Stimulated activated CD8-positive, alpha-beta memory T cell treated with anti-CD3 and anti-CD28 coated beads, Interleukin-4, amount 100 ng/mL, for 48 hours (primary cell): Measurements from ENCODE around the gene PXN.
"Not testable (repeated sequence)": the region's sequence is repeated elsewhere in the genome, so short reads cannot be mapped to it uniquely, and the experiment has no call there.

Experiments
- DNase-seq: peaks from one replicate; pipeline ENCODE4 v3.0.0-alpha.2; 2020

The PXN gene

DNA sequence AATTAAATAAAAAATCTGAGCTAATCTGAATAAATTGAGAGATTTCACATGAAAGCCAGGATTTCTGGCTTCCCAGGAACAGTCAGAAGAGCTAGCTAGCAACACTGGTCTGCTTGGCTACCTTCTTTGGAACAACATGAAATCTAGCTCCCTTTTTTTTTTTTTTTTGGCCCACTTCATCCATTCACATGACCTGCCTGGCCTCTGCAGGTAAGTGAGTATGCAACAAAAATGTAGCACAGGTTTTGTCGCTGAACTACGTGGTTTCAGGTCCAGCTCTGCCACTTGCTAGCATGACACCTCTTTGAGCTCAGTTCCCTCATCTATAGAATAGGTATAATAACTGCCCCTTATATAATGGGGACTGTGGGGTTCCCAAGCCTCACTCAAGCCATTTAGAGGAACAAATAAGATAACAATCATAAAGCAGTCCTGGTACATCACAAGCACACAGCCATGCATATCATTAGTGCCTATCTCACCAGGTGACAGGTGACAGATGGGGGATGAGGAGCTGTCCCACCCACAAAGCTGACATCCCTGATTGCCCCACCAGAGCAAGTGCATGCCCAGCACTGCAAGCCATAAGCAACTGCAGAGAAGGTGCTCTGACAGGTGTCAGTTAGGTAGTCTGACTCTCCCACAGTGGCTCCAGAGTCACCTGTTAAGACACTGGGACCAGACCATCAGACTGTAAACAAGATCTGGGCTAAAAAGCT, 25.6 kb downstream of the PXN start:
- DNase-seq: no peak

DNA sequence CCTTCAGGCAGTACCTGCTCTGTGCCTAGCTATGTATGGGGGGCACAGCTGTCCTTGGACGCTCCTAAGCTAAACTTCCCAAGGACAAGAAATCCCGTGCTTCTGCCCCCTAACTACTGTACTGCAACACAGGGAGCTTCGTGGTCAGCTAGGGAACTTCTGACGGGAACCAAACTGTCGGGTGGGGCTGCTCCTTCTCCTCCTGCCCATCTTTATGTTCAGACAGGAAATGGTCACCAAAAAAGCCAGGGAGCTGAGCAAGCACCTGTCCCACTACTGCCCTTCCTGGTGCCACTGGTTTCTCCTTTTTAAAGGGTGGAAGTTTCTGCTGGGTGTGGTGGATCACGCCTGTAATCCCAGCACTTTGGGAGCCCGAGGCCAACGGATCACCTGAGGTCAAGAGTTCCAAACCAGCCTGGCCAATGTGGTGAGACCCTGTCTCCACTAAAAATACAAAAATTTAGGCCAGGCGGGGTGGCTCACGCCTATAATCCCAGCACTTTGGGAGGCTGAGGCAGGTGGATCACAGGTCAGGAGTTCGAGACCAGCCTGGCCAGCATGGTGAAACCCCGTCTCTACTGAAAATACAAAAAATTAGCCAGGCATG, 26.6 kb downstream of the PXN start:
- no peak for DNase-seq

DNA sequence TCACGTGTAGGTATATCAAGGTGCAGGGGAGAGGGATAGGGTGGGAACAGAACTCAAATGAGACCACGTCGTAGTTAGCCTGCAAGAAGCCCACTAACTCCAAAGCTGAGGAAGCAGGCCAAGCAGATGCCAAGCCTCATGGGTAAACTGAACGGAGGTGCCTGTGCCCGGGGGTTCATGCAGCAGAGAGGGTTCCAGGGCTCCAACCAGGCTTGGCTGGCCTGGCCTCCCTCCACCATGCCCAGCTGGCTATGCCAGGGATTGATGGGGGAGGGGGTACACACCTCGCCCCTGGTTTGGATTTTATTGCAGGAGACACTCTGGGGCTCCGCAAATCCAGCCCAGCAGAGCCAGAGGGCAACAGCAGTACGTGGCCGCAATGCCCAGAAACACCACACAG, 27.3 kb downstream of the PXN start:
- DNase-seq: no peak

DNA sequence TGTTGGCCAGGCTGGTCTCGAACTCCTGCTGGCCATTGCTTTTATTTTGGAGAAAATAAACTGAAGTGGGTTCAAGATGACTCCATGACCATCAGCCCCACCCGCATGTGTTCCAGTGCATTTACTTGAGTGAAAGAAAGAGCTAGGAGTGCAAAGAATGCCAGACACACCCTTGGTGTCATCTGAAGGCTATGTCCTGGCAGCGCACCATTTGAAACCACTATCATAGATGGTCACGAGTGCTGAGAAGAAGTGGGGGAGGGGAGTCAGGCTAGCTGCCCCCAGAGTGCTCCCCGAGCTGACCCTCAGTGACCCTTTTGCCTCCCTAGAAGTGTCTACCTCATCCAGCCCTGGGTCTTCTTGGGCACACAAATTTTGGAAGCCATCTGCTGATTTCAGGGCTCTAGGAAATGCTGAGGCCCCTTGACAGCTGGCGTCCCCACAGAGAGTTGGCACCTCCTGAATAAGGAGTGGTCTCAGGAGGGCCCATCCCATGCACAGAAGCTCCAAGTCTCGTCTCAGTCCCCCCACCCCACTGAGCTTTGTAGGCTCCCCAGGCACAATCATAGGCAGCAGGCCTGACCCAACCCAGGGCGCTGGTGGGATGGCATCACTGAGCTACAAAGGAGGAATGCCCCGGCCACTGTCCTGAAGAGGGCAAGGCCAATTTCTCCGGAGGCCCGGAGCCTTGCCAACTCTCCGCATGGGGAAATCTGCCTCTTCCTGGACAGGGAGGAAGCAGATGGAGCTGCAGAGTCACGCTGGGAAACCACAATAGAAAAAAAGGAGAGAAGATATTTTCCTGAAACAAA, 28.0 kb downstream of the PXN start:
- DNase-seq: no peak

DNA sequence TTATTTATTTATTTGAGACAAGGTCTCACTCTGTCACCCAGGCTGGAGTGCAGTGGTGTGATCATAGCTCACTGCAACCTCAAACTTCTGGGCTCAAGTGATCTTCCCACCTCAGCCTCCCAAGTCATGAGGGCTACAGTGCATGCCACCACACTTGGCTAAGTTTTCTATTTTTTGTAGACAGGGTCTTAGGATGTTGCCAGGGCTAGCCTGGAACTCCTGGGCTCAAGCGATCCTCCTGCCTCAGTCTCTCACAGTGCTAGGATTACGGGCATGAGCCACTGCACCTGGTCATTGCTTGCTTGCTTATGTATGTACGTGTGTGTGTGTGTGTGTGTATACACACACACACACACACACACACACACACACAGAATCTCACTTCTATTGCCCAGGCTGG, 28.7 kb downstream of the PXN start:
- not testable (repeated sequence) for DNase-seq

DNA sequence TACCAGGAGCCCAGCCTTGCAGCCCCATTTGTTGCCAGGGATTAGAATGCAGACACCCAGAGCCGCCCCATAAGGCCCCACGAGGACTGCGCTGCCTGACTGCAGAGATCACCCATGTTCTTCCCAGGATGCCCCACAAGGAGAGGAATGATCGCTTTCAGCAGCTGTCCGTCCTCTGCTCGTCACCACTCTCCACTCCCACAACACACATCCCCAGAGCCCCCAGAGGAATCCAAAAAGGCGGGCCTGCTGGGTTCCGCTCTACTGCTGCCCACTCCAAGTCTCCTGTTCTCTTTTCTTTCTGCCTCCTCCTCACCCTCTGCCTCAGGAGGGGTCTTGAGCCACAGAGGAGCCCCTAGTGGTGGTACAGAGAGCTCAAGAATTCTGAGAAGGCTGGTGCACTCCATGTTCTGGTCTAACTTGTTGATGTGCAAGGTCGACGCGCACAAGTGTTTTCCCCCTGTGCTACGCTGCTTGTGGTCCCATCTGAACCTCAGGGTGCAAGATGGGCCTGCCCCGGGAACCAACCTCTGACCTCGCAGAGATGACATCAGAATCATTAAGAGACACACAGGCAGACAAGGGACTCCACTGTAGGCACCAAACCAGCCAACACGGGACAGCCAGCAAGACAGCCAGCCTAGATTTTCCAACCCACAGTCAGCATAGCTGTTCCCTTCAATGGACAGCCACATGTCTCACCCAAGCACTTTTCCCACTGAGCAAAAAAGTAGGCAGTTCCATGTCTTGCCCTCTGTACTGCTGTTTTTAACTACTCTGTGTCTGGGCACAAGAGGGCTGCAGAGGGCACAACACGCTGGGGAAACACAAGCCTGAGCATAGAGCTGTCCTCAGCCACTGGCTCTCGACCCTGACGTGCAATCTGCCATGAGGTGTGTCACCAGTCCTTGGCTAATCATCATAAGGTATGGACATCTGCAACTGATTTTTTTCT, 29.9 kb downstream of the PXN start:
- DNase-seq: no peak

DNA sequence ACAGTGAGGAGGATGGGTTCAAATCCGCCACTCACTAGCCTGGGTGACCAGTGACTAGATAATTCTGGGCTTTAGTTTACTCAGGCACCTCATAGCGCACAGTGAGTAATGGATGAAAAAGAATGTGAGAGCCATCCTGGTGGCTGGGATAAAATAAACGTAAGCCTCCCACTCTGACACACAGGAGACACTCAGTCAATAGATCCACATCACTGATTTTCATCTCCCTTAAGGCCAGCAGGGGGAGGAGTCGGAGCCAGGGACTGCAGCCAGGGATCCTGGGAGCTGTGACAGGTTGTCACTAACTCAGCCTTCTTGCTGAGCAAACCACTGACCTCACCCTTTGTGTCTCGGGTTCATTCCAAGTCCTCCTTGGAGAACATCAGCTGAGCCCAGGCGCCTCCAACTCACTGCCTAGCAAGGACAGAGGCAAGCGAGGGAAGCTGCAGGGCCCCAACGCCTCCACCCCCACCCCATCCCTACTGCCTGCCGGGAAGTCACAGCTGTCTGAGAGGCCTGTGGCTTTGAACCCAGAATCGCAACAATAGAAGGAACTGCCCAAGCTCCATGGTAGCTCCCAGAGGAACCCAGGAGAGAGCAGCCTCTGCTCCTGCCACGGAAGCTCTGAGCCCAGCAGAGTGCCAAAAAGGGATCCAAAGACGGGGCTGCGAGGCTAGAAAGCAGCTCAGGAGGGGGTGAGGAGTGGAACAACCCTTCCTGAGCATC, 30.7 kb downstream of the PXN start:
- DNase-seq: no peak

DNA sequence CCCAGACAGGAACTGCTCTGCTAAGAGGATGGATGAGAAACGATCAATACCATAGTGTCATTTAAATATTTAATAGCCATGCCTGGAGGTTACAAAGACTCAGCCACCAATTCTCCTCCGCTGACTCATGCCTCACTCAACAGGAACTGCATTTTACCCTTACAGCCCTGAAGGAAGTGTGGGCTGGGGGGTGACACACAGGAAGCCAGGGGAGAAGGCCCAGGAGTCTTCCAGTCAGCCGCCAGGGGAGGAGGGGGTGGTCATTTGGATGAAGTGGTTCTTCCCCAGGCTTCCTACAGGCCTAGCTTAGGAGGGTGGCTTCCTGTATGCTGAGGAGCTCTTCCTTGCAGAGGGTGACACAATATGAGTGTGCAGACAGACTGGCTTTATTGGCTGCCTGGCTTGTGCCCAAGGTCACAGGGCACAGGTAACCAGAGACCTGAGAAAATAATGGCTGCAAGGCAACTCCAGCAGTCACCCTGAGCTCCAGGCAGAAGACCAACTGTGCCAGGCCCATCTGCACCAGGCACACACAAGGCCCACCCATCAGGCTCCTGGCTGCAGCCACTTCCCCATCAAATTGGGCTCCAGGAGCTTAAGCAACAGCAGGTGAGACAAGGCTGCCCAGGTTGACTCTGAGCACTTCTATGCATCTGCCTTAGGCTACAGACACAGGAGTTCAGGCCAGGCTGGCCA, 34.1 kb downstream of the PXN start:
- peak; percentile 86 for DNase-seq

DNA sequence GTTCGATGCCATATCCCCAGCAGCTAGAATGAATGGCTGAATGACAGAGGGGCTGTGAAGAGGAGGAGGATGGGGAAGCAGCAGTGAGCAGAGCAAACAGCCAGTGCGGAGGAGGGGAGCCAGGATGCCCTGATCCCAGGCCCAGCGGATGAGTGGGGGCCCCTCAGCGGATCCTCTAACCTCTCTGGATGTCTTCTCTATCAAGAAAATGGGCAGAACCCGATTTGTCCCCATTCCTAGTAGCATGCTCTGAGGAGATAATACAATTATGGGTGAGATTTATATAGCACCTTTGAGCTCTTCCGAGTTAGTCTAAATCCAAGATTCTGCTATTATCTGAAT, 34.6 kb downstream of the PXN start:
- no peak for DNase-seq

DNA sequence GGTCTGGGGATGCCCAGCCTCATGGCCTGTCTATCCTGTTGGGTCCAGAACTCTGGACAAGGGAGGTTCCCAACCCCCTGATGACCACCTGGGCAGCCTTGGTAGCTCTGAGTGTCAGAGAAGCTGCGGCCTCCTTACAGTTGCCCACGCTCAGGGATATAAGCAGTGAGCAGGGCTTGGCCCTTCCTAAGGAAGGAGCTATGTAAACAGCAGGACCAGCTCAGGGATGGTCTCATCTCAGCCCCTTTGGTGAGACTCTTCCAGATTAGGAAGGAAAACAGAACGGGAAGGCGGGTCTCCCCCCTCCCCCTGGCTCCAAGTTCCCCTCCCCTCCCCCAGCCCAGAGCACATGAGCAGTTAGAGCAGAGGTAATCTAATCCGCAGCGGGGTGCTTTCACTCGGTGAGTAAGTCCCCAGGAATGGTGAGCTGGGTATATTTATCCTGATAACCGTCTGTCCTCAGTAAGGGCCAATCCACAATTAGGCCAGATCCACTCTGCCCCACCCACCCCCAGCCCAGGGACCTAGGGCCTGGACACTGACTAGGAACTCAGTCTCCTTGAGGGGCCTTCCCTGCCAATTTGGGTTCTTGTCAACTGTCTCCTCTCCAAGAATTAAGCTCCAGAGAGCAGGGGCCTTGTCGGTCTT, 35.1 kb downstream of the PXN start:
- no peak for DNase-seq

DNA sequence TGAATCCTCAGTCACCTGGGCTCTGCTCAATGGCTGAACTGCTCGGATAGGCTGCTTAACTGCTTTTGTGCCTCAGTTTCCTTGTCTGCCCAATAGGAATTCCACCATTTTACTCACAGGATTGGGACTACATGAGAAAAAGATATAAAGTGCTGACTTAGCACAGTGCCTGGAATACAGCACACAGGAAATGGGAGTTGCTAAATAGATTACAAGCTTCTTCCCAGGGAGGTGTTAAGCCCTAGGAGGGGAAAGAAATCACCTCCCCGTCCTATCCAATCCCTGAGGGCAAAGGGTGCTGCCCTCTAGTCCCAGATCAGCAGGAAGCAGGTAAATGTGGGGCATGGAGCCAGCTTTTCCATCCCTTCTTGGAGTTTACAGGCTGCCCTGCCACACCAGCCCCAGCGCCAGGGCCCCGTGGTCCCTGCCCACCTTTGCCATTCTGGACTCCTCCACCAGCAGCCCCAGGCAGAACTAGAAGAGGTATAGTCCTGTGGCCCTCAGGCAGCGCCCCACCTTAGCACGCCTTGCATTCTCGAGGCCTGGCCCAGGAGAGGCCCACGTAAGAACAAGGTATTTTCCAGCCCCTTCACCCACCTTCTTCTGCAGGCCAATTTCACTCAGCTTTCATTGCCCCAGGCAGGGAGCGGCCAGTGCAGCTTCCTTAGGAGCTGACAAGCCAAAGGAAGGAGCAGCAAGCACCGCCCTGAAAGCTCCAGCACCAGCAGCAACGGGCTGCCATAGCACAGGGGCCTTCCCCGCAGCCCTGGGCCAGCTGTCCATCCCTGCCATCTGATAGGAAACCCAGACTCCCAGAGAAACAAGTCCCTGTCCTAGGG, 35.8 kb downstream of the PXN start:
- no peak for DNase-seq

DNA sequence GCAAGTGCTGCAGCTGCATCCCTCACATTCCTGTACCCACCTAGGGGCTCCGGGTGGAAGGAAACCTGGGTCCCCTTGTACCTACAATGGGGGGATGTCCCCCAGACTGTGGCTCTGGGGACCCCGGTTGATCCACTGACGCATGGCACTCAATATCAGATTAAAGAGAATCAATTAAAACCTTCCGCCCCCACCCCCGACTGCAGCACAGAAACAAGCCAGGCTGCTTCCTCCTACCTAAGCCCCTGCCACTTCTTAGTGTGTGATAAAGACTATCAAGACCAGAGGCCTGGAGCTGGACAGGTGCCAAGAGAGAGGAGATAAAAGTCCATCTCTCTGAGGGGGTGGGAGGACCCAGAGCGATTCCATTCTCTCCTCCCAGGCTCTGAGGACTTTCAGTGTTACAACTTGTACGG, 36.5 kb downstream of the PXN start:
- no peak for DNase-seq

DNA sequence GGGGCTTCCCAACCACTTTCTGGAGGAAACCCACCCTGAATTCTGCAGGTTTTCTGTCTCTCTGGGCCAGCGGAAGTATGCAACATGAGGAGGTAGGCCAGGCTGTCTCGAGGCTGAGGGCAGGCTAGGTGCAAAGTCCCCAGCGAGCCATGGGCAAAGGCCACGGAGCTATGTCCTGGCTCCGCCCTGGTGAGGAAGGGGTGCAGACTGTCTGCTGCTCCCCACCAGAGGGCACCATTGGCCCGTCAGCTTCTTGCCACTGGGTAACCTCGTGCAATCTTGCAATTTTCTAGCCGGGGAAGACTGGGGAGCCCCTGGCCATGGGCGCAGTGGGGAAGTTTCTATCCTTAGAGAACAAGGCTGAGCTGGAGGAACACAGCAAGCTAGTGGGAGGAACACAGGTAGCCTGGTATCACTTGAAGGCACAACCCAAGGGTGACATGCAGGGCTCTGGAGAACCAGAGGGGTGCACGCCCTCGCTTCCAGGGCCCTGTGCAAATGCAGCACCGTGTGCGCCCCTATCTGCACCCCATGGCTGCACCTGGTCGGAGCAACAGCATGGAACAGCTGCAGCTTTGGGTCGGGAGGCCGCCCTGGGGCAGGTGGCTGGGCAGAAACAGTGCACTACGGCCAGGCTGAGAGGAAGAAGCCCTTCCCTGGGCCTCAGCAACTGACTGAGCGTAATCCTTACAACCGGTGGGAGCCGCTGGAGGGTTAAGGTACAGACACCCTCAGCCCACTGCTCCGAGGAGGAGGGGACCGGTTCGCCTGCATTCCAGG, 37.0 kb downstream of the PXN start:
- peak; percentile 94 for DNase-seq

DNA sequence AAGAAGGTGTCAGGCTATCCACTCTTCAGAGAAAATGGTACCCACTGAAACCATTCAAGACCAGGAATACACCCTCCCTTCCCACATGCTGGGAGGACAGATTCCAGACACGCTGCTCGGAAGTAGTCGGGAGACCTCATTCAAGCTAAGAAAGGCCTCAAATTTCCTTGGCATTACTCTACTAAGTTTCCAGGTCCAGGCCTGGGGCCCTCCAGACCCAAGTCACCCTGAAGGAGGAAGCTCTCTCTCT, 37.6 kb downstream of the PXN start:
- DNase-seq: no peak

DNA sequence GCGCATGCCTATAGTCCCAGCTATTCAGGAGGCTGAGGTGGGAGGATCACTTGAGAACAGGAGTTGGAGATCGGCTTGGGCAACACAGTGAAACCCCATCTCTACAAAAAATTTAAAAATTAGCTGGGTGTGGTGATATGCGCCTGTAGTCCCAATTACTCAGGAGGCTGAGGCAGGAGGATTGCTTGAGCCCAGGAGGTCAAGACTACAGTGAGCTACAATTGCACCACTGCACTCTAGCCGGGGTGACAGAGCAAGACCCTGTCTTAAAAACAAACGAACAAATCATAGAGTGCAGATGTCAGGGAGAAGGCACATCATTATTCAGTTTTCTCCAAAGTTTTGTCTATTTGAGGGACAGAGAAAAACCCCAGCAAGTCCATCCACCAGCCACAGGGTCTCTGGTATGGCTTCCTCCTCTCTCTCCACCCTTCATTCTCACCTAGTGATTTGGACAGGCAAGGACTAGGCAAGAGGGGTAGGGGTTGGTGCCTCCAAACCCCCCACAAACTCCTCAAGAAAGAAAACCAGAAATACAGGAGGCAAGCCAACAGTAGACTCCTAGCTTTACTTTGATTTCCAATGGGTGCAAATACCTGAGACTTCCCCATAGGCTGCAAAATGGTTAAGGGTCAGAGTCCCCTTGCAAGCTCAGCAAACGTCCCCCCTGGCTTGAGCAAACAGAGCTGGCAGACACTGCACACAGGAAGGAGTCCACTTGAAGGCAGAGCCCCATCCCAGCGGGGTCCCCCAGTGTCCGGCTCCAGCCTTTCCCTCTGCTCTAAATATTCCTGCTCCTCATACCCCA, 38.1 kb downstream of the PXN start:
- DNase-seq: no peak

DNA sequence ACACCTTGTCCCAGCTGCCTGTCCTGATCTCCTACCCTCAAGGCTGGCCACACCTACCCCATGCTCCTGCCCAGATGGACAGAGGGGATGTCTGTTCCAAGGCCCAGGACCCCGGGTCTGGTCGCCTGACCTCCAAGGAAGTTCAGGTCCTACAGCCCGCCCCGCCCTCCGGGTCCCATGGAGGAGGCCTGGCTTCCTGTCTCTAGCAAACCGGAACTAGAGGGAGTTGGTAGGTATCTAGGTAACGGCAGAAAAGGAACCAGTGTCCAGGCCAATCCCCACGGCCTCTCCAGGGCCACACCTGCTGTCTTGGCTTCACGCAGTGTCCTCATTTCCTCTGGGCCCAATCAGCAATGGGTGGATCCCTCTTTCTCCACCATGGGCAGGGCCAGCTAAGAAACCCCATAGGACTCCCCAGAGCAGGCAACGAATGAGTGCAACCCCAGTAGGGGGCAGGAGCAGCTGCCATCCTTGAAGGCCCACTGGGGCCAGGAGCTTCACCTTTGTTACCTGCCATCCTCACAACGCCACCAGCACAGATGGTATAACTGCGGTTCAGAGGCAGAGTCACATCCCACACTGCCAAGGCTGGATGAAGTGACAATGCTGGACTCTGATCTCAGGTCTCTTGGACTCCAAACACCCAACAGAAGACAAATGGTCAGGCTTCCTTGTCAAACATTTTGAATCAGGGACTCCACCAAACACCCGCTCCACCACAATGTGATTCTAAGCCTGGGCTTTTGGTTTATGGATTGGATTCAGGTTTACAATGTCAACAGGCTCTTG, 39.5 kb downstream of the PXN start:
- DNase-seq: no peak

DNA sequence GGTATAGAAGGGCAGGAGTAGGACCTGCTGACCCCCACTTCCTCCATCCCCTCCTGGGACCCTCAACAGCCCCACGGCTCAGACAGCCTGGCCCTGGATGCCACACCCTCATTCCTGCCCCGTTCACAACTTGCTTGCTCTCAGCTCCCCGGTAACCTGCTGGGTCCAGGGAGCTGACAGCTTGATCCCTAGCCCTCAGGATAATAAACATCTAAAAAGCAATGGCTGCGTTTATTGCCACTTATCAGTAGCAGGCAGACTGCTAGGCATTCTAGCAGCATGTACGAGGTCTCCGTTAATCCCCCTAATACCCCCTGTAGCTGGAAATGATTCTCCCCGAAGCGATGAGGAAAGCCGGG, 40.4 kb downstream of the PXN start:
- DNase-seq: no peak
